AG04450 (cell line): Measurements from ENCODE around the gene ABCB8. TPM values are rescaled to one million over a fixed set of nuclear protein-coding genes. Genes with fewer than 3 reads are reported as not detected.

Experiments
- CTCF ChIA-PET: fragments of 300-600, 350-600 bp; formaldehyde crosslinking; extraction: SDS; loops from one replicate; lab custom pipeline; 2022; ENCODE audit warnings: antibody characterized with exemption, inconsistent platforms; lab: Charles Lee
- POLR2A ChIA-PET: fragments of 350-600 bp; formaldehyde crosslinking; extraction: SDS; loops from one replicate; lab custom pipeline; 2021; ENCODE audit warnings: antibody characterized with exemption, inconsistent platforms; lab: Yijun Ruan, JAX
- DNase-seq: peaks from one replicate; pipeline ENCODE4 v3.0.0-alpha.2; 2011; ENCODE audit warnings: low read depth, low spot score
- H3K27ac ChIP-seq: one replicate; pipeline ENCODE4 v1.5.1; 2012; ENCODE audit warnings: low read depth, low read length, control low read depth
- H3K27me3 ChIP-seq: one replicate; pipeline ENCODE4 v1.6.0; 2012; ENCODE audit warnings: low read length; ENCODE audit not compliant: control insufficient read depth, insufficient read depth
- H3K4me3 ChIP-seq: 2 replicates; pipeline ENCODE4 v1.5.1; 2011; ENCODE audit warnings: mild to moderate bottlenecking, low read depth, low read length, control low read depth
- H3K9me3 ChIP-seq: 2 replicates; pipeline ENCODE4 v1.5.1; 2012; ENCODE audit warnings: low read length; ENCODE audit not compliant: control insufficient read depth, insufficient read depth
- polyA plus RNA-seq: library from polyadenylated mRNA; depleted of rRNA; stranded (reverse); fragments of >200 nt; gene quantifications from 2 replicates; pipeline ENCODE4 v1.2.3, GENCODE V29; 2011
- TF ChIP-seq, protein P1 (sequence below): IDR thresholded peaks from 2 replicates; pipeline ENCODE4 v1.5.1; 2011; ENCODE audit warnings: low read depth, low read length, control low read depth, inconsistent platforms

ABCB8 gene
- polyA plus RNA-seq, 1 experiment, result 10.7 TPM

DNA sequence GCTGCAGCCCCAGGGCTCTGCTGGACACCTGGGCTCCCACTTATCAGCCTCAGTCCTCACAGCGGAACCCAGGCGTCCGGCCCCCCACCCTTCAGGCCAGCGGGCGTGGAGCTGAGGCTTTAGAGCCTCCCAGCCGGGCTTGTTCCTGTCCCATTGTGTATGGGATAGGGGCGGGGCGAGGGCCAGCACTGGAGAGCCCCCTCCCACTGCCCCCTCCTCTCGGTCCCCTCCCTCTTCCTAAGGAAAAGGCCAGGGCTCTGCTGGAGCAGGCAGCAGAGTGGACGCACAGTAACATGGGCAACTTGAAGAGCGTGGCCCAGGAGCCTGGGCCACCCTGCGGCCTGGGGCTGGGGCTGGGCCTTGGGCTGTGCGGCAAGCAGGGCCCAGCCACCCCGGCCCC is 34.7 kb upstream of the ABCB8 start:
- no peak for DNase-seq
- CTCF ChIA-PET, result interaction anchor here (1.3 to 2.2 kb wide), 5 partner anchors 8 to 95 kb away, joined by 5 to 12 read pairs (median 8); no protein-coding TSS in a partner anchor
- peaks cover 7% of the 10 kb centered on the region for H3K27me3 ChIP-seq

DNA sequence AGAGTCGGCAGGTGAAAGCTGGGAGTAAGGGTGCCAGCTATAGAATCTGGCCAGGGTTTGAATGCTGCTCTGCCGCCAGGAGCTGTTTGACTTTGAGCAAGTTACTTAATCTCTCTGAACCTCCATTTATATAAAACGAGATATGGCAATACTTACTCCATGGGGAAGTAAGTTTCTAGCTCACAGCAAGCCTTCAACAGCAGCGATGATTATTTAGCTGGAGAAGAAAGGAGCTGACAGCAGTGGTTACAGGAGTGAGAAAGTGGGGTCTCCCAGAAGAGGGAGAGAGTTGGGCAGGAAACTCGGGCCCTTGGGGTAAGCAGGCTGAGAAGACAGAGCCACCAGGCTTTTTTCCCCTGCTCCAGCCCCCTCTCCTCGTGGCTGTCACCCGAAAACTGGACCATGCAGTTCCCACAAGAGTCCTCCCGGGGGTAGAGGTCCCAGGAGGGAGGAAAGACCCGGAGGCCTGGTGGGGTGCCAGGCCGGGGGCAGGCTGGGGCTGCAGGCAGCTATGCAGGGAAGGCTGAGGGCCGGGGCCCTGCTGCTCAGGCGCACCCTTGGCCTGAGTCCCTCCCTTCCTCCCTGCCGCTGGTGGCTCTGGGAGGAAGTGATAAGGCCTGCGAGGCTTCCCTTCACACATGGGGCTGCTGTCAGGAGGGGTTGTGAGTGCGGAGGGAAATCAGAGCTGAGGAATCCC is 34.0 kb upstream of the ABCB8 start:
- Histone ChIP-seq H3K4me3 (no peak overlapping the region), H3K27ac (no peak overlapping the region), H3K9me3 (peaks cover 17% of the 10 kb centered on the region), H3K27me3 (peaks cover 3% of the 10 kb centered on the region)
- TF ChIP-seq, protein P1, sequence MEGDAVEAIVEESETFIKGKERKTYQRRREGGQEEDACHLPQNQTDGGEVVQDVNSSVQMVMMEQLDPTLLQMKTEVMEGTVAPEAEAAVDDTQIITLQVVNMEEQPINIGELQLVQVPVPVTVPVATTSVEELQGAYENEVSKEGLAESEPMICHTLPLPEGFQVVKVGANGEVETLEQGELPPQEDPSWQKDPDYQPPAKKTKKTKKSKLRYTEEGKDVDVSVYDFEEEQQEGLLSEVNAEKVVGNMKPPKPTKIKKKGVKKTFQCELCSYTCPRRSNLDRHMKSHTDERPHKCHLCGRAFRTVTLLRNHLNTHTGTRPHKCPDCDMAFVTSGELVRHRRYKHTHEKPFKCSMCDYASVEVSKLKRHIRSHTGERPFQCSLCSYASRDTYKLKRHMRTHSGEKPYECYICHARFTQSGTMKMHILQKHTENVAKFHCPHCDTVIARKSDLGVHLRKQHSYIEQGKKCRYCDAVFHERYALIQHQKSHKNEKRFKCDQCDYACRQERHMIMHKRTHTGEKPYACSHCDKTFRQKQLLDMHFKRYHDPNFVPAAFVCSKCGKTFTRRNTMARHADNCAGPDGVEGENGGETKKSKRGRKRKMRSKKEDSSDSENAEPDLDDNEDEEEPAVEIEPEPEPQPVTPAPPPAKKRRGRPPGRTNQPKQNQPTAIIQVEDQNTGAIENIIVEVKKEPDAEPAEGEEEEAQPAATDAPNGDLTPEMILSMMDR, result no peak
- CTCF ChIA-PET, result interaction anchor here (1.3 to 2.2 kb wide), 6 partner anchors 9 to 96 kb away, joined by 4 to 12 read pairs (median 6); no protein-coding TSS in a partner anchor
- no peak for DNase-seq
- POLR2A ChIA-PET, result no interaction called here

More for the DNA sequence above, 34.7 kb upstream of the ABCB8 start:
- POLR2A ChIA-PET, result no interaction called here
- Histone ChIP-seq H3K27ac (no peak overlapping the region), H3K9me3 (peaks cover 17% of the 10 kb centered on the region), H3K4me3 (no peak overlapping the region)
- TF ChIP-seq, protein P1, result no peak

DNA sequence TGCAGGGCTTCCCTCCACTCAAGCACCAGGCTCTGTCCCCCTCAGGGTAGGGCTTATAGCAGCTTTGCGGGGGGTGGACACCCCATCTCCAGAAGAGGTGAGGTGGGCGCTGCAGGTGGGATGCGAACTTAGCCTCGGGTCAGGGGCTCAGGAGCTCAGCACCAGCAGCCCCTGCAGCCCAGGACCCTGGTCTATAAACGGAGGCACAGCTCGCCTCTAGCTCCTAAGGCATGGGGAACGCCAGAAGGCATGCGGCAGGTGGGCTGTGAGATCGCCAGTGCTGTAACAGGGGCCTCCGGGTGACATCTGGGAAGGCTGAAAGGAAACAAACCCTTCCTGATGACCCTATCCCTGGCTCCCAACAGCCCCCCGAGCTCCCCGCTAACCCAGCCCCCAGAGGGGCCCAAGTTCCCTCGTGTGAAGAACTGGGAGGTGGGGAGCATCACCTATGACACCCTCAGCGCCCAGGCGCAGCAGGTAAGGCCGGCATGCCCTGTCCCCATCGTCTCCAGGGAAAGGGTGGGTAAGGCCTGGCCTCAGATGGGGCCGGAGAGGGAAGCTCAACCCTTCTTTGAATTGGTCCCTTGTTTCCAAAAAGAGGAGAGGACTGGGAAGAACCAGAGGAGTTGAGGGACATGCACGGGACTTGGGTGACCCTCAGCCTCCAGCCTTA is 33.3 kb upstream of the ABCB8 start:
- H3K4me3 ChIP-seq, result no peak overlapping the region
- no peak for DNase-seq
- peaks cover 15% of the 10 kb centered on the region for H3K9me3 ChIP-seq
- peaks cover 3% of the 10 kb centered on the region for H3K27me3 ChIP-seq
- no peak overlapping the region for H3K27ac ChIP-seq
- ChIA-PET POLR2A (no interaction called here), CTCF (interaction anchor here (1.0 to 1.8 kb wide), 5 partner anchors 9 to 116 kb away, joined by 4 to 12 read pairs (median 5); no protein-coding TSS in a partner anchor)
- TF ChIP-seq, protein P1, result no peak

DNA sequence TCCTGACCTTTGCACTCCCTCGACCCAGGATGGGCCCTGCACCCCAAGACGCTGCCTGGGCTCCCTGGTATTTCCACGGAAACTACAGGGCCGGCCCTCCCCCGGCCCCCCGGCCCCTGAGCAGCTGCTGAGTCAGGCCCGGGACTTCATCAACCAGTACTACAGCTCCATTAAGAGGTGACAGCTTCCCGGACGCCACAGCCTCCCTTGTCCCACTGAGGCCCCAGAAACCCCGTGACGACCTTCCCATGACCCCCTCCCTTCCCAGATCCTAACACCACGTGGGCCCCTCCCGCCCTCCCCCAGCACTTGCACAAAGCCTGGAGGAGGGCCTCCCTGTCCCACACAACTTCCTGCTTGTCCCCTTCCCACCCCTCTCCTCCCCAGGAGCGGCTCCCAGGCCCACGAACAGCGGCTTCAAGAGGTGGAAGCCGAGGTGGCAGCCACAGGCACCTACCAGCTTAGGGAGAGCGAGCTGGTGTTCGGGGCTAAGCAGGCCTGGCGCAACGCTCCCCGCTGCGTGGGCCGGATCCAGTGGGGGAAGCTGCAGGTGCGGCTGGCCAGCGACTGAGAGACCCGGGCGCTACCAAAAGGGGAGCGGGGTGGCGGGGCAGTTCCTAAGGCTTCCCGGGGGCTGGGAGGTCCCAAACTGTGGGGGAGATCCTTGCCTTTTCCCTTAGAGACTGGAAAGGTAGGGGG is 31.7 kb upstream of the ABCB8 start:
- no peak overlapping the region for H3K27ac ChIP-seq
- ChIA-PET CTCF (no interaction called here), POLR2A (interaction anchor here (1.0 kb wide), 1 partner anchor 27 kb away, joined by 4 read pairs; no protein-coding TSS in a partner anchor)
- peaks cover 9% of the 10 kb centered on the region for H3K27me3 ChIP-seq
- TF ChIP-seq, protein P1, result no peak
- no peak for DNase-seq
- H3K9me3 ChIP-seq, result peaks cover under 1% of the 10 kb centered on the region
- no peak overlapping the region for H3K4me3 ChIP-seq
